HG02885 (cell line): Measurements from ENCODE around the gene DBN1.

Experiments
- ATAC-seq: cut with Tn5 transposase; IDR thresholded peaks from one replicate; pipeline ENCODE4 v1.9.1; 2021; ENCODE audit warnings: mild to moderate bottlenecking; ENCODE audit not compliant: unreplicated experiment, poor library complexity

DBN1 gene

DNA sequence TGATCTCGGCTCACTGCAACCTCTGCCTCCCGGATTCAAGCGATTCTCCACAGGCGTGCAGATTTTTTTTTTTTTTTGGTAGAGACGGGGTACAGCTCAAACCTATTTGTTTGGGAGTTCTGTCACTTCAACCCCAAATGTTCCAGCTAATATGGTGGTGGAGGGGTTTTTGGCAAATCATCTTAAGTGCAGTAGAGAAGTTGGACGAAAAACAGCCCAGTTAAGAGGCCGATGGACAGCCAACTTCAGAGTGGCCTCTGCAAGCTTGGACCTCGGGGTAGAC, 27.6 kb downstream of the DBN1 start:
- ATAC-seq: no peak

DNA sequence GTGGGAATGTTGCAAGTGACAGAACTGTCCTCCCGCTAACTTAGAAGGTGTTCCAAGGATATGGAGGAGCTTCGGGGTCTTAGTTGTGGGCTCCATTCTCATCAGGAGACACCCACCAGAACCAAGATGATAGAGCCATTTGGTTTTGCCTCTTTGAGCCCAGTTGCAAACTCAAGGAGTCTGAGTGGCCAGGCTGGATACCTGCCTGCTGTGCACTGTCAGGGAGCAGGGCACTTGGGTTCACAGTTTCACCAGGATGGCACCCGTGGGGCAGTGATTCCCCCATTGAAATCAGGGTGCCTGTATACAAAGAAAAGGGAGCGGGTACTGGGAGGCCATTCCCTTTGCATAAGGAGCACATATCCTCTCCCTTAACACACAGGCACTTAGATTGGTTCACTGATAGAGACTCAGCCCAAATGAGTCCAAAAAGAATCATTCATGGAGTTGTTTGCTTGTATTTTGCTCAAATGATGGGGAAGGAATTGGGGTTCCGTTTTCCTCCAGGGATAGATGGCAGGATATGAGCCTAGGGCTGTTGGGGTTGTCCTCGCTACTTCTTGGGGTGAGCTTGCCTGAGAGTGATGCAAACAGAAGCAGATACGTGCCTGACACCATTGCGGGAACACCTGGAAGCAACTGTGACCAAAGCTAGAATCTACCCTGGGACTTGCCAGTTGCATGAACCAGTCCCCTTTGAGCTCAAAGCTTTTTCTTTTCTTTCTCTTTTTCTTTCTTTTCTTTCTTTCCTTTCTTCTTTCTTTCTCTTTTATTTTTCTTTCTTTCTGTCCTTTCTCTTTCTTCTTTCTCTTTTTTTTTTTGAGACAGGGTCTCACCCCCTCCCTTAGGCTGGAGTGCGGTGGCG, 28.1 kb downstream of the DBN1 start:
- ATAC-seq: no peak

DNA sequence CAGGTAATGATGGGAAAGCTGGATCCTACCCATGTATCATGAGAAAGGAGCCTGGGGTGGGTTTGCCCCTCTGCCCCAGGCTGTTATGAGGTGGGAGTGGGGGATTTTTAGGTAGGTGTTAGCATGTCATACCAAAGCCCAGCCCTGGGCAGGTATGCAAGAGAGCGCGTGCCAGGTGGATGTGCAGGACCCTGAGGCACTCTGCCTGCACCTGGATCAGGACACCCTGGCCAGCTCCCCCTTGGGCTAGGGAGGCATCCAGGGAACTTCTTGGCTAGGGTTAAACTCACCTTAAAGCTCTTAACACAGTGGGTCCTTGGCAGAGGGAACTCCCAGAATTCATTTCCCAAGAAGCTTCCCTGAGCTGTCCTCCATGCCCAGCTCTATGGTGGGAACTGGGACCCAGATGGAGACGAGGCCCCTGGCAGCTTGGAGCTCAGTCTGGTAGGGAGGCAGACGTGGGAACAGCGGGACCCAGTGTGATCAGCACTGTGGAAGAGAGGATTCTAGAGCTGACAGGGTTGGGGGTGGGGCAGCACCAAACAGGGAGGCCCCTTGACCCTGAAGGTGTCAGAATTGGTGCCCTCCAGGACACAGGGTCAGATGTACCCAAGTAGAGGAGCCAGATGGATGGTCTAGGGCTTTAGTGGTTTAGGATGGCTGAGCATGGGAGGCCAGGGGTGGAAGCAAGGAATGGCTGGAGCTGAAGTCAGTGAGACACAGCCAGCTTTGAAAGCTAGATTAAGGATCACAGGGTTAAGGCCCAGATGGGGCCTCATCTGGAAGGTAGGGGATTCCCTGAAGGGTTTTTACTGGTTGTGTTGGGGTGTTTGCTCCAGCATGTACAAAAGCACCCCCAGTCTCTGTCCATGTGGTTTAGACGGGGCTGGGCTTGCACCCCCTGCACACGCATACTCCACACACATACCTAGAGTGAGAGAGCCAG, 29.1 kb downstream of the DBN1 start:
- ATAC-seq: no peak

DNA sequence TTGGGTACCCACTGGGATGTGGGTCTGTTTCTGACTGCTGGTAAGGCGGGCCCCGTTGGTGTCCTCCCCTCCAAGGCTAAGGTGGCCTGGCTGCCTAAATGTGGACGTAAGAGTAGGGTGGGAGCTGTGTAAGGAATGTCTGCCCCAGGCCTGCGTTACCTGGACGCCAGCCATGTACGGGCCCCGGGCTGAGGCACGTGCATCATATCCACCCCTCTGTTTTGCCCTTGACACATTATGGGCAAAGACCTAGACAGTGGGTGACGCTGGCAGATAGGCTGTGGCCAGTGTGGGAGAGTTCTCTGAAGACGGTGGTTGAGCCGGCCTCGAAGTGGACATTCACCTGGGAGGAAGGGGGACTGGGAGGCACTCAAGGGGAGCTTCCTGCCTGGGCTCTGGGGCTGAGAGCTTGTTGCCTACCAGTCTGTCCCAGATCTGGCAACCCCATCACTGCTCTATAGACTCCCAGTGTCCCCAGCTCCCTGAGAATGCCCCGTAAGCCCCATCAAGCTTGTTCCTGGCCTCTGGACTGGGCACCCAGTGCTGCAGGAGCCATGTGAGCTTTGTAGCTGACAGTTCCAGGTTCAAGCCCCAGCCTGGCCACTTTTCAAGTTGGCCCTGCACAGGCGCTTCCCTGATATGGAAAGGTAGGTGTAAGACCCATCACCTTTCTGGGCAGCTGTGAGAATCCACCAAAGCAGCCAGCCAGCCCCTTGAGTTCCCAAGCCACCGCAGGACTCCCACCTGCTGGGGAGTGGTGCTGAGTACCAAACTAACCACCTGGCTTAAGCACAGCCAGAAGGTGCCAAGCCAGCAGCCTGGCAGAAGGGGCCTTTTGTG, 30.1 kb downstream of the DBN1 start:
- no peak for ATAC-seq

DNA sequence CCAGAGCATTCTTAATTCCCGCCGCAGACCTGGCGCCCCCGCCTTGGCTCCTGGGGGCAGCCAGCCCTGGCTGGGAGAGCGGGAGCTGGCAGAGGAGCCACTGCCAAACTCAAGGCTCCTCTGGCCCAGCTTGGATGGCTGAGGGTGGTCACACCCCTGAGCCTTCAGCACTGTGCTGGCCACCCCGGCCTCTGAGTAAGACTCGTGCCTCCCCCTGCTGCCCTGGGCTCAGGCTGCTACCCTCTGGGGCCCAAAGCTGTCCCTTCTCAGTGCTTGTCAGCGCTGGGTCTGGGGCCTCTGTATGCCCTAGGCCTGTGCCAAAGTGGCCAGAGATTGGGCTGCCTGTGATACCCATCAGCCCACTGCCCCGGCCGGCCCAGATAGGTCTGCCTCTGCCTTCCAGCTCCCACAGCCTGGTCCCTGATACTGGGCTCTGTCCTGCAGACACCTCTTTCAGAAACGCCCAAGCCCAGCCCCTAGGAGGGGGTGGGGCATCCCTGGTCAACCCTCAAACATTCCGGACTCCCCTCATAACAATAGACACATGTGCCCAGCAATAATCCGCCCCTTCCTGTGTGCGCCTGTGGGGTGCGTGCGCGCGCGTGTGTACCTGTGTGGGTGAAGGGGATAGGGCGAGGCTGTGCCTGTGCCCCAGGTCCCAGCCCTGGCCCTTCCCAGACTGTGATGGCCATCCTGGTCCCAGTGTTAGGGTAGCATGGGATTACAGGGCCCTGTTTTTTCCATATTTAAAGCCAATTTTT, 31.2 kb downstream of the DBN1 start:
- ATAC-seq: no peak

DNA sequence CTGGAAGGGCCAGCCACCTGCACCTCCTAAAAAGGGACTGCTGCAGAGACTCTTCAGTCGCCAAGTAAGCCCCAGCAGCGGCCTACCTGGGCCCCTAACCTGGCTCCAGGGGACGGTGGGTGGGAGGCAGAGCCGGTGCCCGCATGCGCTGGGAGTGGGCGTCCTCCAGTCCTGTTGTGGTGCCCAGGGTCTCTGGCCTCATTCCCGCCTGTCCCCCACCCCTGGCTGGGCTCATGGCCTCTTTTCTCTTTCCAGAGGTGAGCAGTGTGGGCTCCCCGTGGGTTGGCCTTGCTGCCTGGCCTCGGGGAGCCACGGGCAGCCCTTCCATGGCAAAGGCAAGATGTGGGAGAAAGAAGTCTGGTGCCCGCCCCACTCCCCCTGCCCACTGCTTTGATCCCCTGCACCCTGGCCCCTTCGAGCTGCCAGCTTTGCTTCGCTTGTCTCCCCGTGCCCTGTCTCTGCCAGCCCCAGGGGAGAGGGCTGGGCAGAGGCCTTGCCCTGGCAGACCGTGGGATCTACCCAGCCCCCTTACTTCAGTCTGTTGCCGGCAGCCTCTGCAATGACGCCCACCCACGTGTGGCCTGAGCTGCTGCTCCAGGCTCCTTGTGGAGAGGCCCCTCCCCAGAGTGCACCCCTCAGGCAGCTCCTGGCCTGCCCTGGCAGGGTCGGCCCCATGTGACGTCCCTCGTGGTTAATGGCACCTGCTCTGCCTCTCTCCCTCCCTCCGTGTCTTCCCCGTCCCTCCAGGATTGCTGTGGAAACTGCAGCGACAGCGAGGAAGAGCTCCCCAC, 32.2 kb downstream of the DBN1 start:
- ATAC-seq: no peak

DNA sequence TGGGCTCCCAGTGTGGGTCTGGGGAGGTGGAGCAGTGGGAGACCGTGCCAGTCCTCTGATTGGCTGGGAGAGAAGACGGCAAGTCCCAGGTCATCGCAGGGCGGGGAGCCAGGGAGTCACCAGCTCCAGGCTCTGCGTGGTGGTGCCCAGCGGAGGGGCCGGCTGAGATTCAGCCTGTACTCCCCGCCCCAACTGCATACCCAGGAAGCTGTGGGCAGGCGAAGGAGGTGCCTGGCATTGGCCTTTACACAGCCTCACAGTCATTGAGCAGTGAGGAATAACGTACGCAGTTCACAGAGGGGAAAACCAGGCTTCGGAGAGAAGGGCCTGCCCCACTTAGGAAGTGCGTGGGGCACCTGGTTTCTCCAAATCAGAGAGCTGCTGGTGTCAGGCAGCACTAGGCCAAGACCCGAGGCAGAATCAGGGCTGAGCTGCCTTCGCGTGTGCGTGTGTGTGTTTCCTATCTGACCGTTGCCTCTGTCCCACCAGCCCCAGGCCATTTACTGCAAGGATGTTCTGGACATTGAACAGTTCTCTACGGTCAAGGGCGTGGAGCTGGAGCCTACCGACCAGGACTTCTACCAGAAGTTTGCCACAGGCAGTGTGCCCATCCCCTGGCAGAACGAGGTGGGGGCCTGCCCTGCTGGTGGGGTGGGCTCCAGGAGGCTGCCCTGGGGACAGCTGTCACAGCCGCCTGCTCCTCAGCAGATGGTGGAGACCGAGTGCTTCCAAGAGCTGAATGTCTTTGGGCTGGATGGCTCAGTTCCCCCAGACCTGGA, 33.0 kb downstream of the DBN1 start:
- no peak for ATAC-seq

DNA sequence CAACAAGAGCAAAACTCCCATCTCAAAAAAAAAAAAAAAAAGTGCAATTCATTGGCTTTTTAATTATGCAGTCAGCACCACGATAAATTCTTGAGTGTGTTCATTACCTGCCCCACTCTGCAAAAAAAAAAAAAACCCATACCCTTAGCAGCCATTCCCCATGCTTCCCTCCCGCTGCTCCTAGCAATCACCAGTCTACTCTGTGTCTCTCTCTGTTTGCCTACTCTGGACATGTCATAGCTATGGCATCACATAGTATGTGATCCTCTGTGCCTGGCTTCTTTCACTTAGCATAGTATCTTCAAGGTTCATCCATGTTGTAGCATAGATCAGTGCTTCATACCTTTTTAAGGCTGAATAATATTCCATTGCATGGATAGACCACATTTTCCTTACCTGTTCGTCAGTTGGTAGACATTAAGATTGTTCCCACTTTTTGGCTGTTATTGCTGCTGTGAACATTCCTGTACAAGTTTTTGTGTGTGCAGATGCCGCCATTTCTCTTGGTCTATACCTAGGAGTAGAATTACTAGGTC, 33.8 kb downstream of the DBN1 start:
- ATAC-seq: no peak

DNA sequence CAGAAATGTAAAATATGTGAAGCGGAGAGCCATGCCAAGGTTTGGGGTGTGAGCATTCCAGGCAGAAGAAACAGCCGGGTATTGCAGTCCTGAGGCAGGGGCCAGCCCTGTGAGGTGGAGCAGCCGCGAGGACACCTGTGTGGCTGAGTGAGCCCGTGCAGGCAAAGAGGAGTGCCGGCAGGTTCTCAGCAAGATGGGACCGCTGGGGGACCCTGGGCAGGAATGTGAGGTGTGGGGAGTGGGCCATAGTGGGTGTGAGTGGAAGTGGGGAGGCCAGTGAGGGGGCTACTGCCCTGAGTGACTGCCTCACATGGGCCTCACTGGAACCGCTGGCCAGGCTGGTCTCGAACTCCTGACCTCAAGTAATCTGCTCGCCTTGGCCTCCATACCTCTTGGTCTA, 35.0 kb downstream of the DBN1 start:
- no peak for ATAC-seq

DNA sequence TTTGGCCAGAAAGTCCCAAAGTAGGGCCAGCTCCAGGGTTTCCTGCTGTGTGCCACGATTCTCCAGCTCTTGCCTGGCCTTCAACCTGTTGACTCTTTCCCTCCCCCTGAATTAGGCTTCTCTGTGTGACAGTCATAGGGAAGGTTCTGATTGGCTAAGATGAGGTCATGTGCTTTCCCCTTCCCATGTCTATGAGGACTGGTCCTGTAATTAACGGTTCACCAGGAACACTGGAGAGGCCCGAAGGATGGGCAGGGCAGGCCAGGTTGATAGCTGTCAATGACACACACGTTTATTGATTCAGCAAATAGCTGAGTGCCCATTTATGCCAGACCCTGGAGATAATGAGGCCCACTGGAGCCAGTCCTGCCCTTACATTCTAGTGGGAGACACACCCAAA, 35.8 kb downstream of the DBN1 start:
- ATAC-seq: no peak

DNA sequence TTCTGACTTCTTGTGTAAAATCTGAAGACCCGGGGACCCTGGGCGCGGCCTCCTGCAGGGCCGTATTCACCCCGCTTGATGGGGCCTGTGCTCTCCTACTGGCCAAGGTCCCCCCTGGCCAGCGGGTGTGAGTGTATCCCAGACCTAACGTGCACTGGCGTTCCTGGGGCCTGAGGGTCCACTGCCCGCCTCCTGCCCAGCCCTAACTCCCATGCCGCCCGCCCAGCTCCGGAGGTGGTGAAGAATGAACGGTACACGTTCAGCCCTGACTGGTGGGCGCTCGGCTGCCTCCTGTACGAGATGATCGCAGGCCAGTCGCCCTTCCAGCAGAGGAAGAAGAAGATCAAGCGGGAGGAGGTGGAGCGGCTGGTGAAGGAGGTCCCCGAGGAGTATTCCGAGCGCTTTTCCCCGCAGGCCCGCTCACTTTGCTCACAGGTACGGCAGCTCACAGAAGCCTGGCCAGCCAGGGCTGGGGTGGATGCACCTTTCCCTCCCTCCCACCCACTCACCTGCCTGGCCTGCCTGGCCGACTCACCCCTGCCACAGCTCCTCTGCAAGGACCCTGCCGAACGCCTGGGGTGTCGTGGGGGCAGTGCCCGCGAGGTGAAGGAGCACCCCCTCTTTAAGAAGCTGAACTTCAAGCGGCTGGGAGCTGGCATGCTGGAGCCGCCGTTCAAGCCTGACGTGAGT, 37.4 kb downstream of the DBN1 start:
- no peak for ATAC-seq

DNA sequence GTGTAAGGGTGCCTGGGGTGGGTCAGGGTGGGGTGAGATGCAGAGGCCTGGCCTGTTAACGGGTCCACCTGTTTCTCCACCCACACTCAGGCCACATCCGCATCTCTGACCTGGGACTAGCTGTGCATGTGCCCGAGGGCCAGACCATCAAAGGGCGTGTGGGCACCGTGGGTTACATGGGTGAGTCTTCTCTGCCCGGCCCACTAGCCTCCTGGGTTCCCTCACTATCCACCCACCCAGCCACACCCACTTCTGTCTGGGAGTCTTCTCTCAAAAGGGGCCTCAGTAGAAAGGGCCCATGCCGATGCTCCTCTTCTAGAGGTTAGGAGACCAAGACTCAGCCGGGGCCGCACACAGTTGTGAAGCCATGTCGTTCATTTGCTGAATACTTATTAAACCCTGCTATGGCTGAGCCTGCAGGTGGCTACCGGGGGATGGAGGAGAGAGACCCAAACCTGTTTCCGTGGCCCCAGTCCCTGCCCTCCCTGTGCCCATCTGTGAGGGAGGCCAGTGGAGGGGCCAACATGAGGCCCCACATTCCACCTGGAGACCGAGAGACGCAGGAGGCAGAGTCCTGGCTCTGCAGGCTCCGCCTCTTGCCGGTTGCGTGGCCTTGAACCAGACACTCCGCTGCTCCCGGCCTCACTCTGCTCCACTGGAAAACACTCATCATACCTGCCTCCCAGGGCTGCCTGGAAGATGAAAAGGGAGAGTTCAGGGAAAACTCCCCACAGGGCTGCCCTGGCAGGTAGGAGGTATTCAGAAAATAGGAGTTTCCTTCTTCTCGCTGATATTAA, 38.3 kb downstream of the DBN1 start:
- ATAC-seq: no peak

DNA sequence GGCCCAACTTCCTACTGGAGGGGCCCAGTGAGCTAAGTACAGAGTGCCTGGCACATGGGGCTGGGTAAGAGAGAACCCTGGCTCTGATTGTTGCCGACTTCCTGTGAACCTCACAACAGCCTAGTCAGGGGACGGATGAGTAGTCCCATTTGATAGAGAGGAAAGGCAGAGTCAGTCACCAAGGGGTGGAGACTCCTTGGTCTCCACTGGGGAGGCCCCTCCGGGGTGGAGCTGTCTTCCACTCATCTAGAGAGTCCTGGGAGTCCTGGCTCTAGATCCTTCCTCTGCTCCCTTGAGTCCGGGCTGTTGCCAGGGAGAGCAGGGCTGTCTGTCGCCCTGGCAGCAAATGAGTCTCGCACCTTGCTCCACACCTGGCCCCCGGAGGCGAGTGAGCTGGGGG, 39.0 kb downstream of the DBN1 start:
- no peak for ATAC-seq

DNA sequence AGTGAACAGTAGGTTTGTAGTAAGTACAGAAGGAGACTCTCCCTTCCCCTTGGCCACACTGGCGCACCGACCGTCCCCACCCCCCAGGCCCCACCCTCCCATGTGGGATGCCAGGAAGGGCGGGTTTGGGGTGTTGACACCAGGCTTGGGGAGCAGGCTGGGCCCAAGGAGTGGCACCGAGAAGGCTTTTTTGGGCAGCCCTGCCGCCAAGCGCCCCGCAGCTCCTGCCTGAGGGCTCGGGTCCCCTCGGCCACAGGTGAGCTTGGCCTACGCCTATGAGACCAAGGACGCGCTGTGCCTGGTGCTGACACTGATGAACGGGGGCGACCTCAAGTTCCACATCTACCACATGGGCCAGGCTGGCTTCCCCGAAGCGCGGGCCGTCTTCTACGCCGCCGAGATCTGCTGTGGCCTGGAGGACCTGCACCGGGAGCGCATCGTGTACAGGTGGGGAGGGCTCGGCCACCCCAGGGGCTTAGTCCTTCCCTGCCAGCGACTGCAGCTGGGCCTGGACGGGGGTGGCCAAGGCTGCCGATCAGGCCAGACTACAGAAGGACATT, 39.7 kb downstream of the DBN1 start:
- no peak for ATAC-seq

DNA sequence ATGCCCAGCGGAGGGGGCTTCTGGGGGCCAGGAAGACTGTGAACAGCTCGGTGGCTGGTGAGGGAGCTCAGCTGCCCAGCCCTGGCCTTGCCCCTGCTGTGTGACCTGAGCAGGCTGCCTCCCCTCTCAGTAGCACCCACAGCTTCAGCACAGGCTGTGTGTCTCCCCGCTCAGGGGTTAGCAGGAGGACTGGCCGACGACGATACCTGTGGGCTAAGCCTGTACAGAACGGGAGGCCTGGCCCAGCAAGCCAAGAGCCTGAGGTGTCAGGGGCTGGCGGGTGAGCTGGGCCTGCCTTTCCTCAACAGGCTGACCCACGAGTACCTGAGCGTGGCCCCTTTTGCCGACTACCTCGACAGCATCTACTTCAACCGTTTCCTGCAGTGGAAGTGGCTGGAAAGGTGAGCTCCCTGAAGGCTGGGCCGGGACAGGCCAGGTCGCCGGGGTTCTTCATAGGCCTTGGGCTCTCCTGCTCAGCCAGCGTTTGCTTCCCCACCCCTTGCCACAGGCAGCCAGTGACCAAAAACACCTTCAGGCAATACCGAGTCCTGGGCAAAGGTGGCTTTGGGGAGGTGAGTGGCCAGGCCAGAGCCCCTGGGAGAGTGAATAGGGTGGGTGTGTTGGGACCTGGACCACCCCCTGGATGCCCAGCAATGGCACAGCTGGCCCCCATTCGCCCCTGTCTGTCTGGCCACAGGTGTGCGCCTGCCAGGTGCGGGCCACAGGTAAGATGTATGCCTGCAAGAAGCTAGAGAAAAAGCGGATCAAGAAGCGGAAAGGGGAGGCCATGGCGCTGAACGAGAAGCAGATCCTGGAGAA, 40.4 kb downstream of the DBN1 start:
- no peak for ATAC-seq
